NCI-H345 treated with DMSO at 0.1 percent for 48 hours (cell line): ENCODE results near the gene XAB2.
"Not testable (repeated sequence)": the region's sequence is repeated elsewhere in the genome, so short reads cannot be mapped to it uniquely, and the experiment has no call there.

ENCODE experiments used
- DNase-seq: peaks from one replicate; lab custom pipeline; 2025; ENCODE audit not compliant: unreplicated experiment; lab: John Stamatoyannopoulos, UW

The XAB2 gene

GRCh38 chr19:7650148-7650547 is 20.8 kb upstream of the XAB2 start:
- DNase-seq = no peak

- DNase-seq = no peak
Observed at GRCh38 chr19:7648265-7649014, 19.1 kb upstream of the XAB2 start.

DNA sequence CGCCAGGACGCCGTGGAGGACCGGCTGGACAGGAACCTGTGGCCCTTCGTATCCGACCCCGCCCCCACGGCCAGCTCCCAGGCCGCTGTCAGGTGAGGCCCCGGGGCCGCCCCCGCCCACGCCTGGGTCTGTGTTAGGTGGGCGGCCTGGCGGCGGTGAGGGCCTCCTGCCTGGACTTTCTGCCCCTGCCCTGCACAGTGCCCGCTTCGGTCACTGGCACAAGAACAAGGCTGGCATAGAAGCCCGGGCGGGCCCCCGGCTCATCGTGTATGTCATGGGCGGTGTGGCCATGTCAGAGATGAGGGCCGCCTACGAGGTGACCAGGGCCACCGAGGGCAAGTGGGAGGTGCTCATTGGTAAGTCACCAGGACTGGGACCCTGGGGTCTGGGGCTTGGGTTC is 17.8 kb upstream of the XAB2 start:
- no peak for DNase-seq

DNA sequence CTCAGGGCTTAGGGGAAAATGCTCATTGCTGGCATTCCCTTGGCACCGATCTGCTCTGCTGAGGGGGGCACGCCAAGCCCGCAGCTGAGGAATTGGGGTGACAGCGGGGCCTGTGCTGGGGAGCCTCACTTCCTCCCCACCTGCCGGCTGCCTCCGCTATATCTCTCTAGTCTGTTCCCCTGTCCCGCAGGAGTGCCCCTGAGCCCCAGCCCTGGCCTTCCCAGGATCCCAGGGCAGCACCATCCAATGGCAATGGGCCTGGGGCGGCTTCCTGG is 17.0 kb upstream of the XAB2 start:
- DNase-seq = no peak

DNA sequence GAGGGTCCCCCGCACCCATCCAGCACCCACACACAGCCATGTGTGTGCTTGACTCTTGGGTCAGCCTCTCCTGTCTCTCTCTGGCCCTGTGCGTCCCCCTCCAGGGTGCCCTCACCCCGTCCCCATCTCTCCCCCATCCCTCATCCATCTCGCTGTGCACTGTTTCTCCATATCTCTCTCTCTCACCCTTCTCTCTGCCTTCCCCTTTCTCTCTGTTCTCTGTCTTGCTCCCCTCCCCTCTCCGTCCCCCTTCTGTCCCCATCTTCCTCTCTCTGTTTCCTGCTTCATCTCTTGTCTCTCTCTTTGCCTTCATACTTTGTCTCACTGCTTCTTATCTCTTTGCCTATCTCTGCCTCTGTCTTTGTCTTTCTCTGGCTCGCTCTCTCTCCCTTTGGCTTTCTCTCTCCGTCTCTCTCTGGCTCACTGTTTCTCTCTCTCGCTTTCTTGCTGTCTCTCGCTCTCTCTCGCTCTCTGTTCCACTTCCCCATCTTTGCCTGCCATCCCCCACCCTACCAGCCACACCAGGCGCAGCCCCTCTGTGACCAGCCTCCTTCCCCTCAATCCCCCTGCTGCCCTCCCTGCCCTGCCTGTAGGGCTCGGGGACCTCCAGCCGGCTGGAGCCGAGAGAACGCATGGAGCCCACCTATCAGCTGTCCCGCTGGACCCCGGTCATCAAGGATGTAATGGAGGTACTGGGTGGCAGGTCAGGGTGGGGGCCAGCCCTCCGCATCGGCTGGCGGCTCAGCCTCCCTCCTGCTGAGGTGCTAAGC is 16.5 kb upstream of the XAB2 start:
- DNase-seq = no peak

DNA sequence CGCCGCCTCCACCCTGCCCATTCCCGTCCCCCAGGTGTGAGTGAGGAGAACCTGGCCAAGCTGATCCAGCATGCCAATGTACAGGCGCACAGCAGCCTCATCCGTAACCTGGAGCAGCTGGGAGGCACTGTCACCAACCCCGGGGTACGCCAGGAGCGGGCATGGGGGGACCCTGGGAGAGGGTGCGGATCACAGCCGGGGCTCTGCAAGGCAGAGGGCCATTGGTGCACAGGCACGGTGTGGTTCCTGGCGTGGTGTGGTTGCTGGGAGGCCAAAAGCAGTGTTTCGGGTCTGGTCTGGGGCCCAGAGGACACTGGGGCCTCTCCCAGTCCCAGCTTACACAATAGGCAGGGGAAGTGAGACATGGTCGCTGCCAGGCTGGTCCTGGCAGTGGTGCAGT is 15.8 kb upstream of the XAB2 start:
- no peak for DNase-seq

GRCh38 chr19:7644550-7644877 is 15.2 kb upstream of the XAB2 start:
- no peak for DNase-seq

DNA sequence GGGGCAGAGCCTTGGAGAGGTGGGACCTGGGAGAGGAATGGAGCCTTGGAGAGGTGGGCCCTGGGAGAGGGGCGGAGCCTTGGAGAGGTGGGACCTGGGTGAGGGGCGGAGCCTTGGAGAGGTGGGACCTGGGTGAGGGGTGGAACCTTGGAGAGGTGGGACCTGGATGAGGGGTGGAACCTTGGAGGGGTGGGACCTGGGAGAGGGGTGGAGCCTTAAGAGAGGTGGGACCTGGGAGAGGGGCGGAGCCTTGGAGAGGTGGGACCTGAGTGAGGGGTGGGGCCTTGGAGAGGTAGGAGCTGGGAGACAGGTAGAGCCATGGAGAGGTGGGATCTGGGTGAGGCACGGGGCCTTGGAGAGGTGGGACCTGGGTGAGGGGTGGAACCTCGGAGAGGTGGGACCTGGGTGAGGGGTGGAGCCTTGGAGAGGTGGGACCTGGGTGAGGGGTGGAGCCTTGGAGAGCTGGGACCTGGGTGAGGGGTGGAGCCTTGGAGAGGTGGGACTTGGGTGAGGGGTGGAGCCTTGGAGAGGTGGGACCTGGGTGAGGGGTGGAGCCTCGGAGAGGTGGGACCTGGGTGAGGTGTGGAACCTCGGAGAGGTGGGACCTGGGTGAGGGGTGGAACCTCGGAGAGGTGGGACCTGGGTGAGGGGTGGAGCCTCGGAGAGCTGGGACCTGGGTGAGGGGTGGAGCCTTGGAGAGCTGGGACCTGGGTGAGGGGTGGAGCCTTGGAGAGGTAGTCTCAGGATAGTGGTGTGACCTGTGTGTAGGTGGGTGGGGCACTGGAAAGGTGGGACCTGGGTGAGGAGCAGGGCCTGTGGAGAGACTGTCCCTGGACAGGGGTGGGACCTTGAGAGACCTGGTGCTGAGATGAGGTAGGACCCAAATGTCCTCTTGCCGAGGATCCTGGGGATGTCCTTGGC is 14.5 kb upstream of the XAB2 start:
- DNase-seq = not testable (repeated sequence)

- DNase-seq = no peak
Observed at GRCh38 chr19:7643031-7643415, 13.7 kb upstream of the XAB2 start.

GRCh38 chr19:7642295-7643030 is 13.1 kb upstream of the XAB2 start:
- DNase-seq = no peak

DNA sequence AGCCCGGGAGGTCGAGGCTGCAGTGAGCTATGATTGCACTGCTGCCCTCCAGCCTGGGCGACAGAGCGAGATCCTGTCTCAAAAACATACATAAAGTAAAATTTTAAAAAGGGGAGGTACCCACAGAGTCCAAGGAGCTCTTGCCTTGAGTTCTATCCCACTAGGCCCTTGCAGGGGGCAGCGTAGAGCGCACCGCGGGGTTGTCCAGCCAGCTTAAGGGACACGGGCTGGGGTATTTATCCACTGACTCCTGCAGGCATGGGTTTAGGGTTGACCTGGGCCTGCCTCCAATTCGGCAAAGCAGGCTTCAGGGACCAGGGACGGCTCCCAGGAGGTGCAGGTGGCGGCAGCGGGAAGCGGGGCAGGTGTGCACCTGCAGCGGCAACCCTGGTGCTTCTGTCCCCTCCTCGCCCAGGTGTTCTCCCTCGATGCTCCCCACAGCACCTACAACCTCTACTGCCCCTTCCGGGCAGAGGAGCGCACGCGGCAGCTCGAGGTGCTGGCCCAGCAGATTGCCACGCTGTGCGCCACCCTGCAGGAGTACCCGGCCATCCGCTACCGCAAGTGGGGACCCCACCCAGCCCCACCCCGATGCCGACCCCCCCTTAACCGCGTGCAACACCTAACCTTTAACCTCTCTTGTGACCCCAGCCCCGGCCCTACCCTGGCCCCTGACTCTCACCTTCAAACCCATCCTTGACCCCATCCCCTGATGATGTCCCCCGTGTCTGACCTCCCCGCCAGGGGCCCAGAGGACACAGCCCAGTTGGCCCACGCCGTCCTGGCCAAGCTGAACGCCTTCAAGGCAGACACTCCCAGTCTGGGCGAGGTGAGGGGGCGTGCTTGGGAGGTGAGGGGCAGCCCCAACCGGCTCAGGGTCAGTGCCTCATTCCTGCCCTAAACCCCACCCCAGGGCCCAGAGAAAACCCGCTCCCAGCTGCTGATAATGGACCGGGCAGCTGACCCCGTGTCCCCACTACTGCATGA is 12.2 kb upstream of the XAB2 start:
- no peak for DNase-seq

DNA sequence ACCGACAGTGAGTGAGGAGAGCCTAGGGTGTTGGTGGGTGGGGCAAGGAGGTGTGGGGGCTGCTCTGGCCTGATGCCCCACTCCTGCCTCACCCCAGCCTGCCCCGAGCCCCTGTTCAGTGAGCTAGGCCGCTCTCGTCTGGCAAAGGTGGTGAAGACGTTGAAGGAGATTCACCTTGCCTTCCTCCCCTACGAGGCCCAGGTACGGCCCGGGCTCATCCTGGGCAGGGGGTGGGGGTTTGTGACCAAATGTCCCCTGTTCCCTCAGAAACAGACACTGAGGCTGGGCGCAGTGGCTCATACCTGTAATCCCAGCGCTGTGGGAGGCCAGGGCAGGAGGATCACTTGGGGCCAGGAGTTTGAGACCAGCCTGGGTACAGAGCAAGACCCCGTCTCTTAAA is 11.5 kb upstream of the XAB2 start:
- no peak for DNase-seq

DNA sequence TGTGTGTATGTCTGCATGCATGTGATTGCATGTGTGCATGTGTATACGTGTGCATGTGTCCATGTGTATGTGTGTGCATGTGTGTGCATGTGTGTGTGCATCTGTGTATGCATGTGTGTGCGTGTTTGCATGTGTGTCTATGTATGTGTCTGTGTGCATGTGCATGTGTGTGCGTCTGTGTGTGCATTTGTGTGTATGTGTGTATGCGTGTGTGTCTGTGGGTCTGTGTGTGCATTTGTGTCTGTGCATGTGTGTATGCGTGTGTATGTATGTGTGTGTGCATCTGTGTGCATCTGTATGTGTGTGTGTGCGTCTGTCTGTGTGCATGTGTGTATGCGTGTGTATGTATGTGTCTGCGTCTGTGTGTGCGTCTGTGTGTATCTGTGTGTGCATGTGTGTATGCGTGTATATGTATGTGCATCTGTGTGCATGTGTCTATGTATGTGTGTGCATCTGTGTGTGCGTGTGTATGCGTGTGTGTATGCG is 10.6 kb upstream of the XAB2 start:
- no peak for DNase-seq

DNA sequence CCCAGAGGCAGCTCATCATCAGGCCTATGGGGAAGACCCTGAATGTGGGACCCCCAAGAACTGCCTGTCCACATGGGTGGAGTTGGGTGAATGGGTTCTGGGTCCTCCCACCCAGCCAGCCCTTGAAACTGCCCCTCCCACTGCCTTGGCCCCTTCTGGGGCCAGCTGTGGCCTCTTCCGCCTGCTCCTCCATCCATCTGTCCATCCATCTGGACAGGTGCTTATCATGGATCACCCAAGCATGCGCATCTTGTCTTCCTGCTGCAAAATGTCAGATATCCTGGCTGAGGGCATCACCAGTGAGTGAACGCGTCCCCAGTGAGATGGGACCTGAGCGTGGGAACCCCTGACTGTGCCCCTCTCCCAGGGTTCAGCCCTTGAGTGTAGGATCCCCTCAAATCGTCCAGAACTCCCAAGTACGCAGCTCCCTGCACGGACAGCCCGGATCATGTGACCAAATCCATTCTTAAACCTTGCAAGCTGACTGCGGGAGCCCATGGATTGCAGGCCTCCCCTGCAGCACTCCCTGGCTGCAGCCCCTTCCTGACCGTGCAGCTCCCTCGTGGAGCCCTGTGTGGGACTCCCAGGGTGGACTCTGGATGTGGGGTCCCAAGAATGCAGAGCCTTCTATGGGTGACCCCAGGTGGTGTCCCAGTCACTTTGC is 9.6 kb upstream of the XAB2 start:
- DNase-seq = no peak

GRCh38 chr19:7637374-7638256 is 8.3 kb upstream of the XAB2 start:
- DNase-seq = no peak

DNA sequence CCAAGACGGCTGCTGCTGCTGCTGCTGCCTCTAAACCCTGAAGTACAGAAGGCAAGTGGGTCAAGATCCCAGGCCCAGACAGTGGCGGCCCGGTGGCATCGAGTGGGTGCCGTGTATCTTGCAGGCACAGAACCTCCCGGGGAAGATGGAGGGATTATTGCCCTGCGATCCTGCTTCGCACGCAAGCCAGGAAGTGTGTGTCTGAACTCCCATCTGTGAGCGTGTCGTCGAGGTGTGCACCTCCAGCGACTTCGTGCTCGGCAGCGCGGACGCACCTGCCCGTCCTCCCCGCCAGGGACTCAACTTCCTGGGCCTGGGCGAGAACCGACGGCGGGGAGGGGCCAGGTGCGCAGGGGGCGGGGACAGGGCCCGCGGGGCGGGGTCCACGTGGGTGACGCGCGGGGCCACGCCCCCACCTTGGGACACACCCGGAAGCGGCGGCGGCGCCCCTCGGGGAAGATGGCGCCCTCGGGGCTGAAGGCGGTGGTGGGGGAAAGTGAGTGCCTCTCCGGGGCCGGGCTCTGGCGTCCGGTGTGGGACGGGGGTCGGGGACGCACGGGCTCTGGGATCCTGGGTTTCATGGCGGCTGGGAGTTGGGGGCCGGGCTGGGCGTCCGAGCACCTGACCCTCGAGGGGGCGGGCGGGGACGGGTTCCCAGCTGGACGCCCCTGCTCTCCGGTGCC is 7.5 kb upstream of the XAB2 start, which contains the start of gene STXBP2:
STXBP2 (plus strand) TSS at position 420 of the 683 bp plus-strand sequence; CDS start at position 460, 40 bp downstream.
- DNase-seq = peak; percentile 61

- DNase-seq = no peak
Observed at GRCh38 chr19:7636317-7636690, 7.0 kb upstream of the XAB2 start.

GRCh38 chr19:7635670-7636069 is 6.3 kb upstream of the XAB2 start:
- no peak for DNase-seq
